Dedifferentiated amniotic fluid mesenchymal stem cell (primary cell): ENCODE measurements around the gene COL5A1.
"Not testable (repeated sequence)": the region's sequence is repeated elsewhere in the genome, so short reads cannot be mapped to it uniquely, and the experiment has no call there.

Experiments used
- DNase-seq: peaks from one replicate; pipeline ENCODE4 v3.0.0-alpha.2; 2016; ENCODE audit errors: extremely low spot score

COL5A1 gene

GRCh38 chr9:134655586-134656333 lies 14.2 kb downstream of the COL5A1 start:
- DNase-seq = no peak

- no peak for DNase-seq
These were observed 14.9 kb downstream of the COL5A1 start for GRCh38 chr9:134656334-134657006.

GRCh38 chr9:134657666-134658377 lies 16.2 kb downstream of the COL5A1 start:
- no peak for DNase-seq

GRCh38 chr9:134658378-134658955 lies 16.9 kb downstream of the COL5A1 start:
- DNase-seq = no peak

- DNase-seq = no peak
These were observed 18.1 kb downstream of the COL5A1 start for GRCh38 chr9:134659688-134660131.

- DNase-seq = no peak
These were observed 18.8 kb downstream of the COL5A1 start for GRCh38 chr9:134660407-134660806.

- no peak for DNase-seq
These were observed 19.7 kb downstream of the COL5A1 start for GRCh38 chr9:134661299-134661698.

GRCh38 chr9:134661791-134662142 lies 20.2 kb downstream of the COL5A1 start:
- peak; percentile 82 for DNase-seq

GRCh38 chr9:134662143-134662876 lies 20.7 kb downstream of the COL5A1 start:
- peak; percentile 95 for DNase-seq

GRCh38 chr9:134663084-134663483 lies 21.5 kb downstream of the COL5A1 start:
- no peak for DNase-seq

GRCh38 chr9:134663753-134664415 lies 22.3 kb downstream of the COL5A1 start:
- DNase-seq = no peak

GRCh38 chr9:134664446-134664845 lies 22.8 kb downstream of the COL5A1 start:
- no peak for DNase-seq

- DNase-seq = no peak
These were observed 24.6 kb downstream of the COL5A1 start for GRCh38 chr9:134666208-134666607.

GRCh38 chr9:134666831-134667230 lies 25.2 kb downstream of the COL5A1 start:
- DNase-seq = no peak

- DNase-seq = not testable (repeated sequence)
These were observed 27.4 kb downstream of the COL5A1 start for GRCh38 chr9:134668977-134669376.

- no peak for DNase-seq
These were observed 27.9 kb downstream of the COL5A1 start for GRCh38 chr9:134669399-134669955.

- peak; percentile 44 for DNase-seq
These were observed 28.5 kb downstream of the COL5A1 start for GRCh38 chr9:134670042-134670525.

- no peak for DNase-seq
These were observed 29.3 kb downstream of the COL5A1 start for GRCh38 chr9:134670851-134671281.

- DNase-seq = no peak
These were observed 29.9 kb downstream of the COL5A1 start for GRCh38 chr9:134671341-134672113.

GRCh38 chr9:134676361-134676760 lies 34.8 kb downstream of the COL5A1 start:
- no peak for DNase-seq
